AG04450 (cell line): Measurements from ENCODE around the gene COL5A2. TPM values are rescaled to one million over a fixed set of nuclear protein-coding genes. Genes with fewer than 3 reads are reported as not detected.

Experiments
- CTCF ChIA-PET: fragments of 300-600, 350-600 bp; formaldehyde crosslinking; extraction: SDS; loops from one replicate; lab custom pipeline; 2022; ENCODE audit warnings: antibody characterized with exemption, inconsistent platforms; lab: Charles Lee
- POLR2A ChIA-PET: fragments of 350-600 bp; formaldehyde crosslinking; extraction: SDS; loops from one replicate; lab custom pipeline; 2021; ENCODE audit warnings: antibody characterized with exemption, inconsistent platforms; lab: Yijun Ruan, JAX
- DNase-seq: peaks from one replicate; pipeline ENCODE4 v3.0.0-alpha.2; 2011; ENCODE audit warnings: low read depth, low spot score
- H3K27ac ChIP-seq: one replicate; pipeline ENCODE4 v1.5.1; 2012; ENCODE audit warnings: low read depth, low read length, control low read depth
- H3K27me3 ChIP-seq: one replicate; pipeline ENCODE4 v1.6.0; 2012; ENCODE audit warnings: low read length; ENCODE audit not compliant: control insufficient read depth, insufficient read depth
- H3K4me3 ChIP-seq: 2 replicates; pipeline ENCODE4 v1.5.1; 2011; ENCODE audit warnings: mild to moderate bottlenecking, low read depth, low read length, control low read depth
- H3K9me3 ChIP-seq: 2 replicates; pipeline ENCODE4 v1.5.1; 2012; ENCODE audit warnings: low read length; ENCODE audit not compliant: control insufficient read depth, insufficient read depth
- polyA plus RNA-seq: library from polyadenylated mRNA; depleted of rRNA; stranded (reverse); fragments of >200 nt; gene quantifications from 2 replicates; pipeline ENCODE4 v1.2.3, GENCODE V29; 2011
- TF ChIP-seq, protein P1 (sequence below): IDR thresholded peaks from 2 replicates; pipeline ENCODE4 v1.5.1; 2011; ENCODE audit warnings: low read depth, low read length, control low read depth, inconsistent platforms

The COL5A2 gene
- polyA plus RNA-seq, 1 experiment, result 305 TPM

DNA sequence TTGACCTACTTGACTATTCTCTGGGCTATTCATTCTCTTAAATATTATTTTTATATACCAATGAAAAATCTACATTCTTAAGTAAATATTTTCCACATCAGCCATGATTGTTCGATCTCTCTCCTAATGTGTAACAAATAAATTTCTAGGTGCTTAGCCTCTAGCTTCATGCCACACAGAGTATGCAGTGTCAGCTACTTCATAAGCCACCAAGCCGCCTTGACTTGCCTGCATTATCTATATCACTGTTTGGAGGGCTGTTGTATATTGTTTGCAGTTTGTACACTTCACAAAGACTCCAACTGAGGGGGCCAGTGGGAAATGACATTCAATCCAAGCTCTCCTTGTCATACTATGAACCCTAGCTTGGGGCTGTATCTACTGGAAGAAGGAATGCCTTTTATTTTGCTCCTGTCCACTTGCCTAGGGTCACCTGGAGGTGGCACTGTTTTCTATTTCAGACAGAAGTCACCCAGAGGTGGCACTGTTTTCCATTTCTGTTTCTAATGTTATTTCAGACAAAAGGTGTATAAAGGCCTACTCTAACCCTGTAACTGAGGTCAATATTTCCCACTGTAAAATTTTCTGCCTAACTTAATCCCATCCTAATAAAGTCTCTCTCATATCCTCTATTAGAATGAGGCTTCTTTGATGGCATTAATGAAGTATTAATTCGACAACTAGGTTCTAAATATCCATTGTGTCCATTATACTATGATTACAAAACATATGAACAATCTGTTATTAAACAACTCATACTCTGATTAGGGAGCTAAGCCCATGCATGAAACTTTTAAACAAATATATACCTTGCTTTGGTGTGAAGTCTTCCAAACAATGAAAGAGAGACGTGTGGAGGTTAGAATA is 36.4 kb downstream of the COL5A2 start:
- TF ChIP-seq, protein P1, sequence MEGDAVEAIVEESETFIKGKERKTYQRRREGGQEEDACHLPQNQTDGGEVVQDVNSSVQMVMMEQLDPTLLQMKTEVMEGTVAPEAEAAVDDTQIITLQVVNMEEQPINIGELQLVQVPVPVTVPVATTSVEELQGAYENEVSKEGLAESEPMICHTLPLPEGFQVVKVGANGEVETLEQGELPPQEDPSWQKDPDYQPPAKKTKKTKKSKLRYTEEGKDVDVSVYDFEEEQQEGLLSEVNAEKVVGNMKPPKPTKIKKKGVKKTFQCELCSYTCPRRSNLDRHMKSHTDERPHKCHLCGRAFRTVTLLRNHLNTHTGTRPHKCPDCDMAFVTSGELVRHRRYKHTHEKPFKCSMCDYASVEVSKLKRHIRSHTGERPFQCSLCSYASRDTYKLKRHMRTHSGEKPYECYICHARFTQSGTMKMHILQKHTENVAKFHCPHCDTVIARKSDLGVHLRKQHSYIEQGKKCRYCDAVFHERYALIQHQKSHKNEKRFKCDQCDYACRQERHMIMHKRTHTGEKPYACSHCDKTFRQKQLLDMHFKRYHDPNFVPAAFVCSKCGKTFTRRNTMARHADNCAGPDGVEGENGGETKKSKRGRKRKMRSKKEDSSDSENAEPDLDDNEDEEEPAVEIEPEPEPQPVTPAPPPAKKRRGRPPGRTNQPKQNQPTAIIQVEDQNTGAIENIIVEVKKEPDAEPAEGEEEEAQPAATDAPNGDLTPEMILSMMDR, result peak; percentile 36
- Histone ChIP-seq H3K9me3 (no peaks in the 10 kb centered on the region), H3K27ac (no peak overlapping the region), H3K4me3 (no peak overlapping the region), H3K27me3 (no peaks in the 10 kb centered on the region)
- ChIA-PET POLR2A (no interaction called here), CTCF (interaction anchor here (0.6 to 1.6 kb wide), 7 partner anchors 9 to 40 kb away, joined by 3 to 8 read pairs (median 4); no protein-coding TSS in a partner anchor)
- DNase-seq, result no peak

DNA sequence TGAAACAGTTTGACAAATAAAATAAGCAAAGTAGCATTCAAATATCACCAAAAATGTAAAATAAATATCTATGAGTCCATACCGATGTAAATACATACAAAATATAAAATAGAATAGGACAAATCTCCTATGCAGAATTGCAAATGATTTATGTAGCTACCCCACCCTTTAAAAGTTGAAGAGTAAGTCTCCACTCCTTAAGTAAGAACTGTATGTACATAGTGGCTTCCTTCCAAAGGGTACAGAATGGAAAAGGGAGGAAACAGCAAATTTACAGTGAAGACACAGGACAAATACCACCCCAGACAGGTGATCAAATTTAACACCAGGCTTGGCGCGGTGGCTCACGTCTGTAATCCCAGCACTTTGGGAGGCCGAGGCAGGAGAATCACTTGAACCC is 40.8 kb downstream of the COL5A2 start:
- no peak for DNase-seq
- ChIA-PET CTCF (no interaction called here), POLR2A (interaction anchor here (0.6 kb wide), 1 partner anchor 44 kb away, joined by 3 read pairs; no protein-coding TSS in a partner anchor)
- Histone ChIP-seq H3K27ac (no peak overlapping the region), H3K9me3 (no peaks in the 10 kb centered on the region), H3K27me3 (no peaks in the 10 kb centered on the region), H3K4me3 (no peak overlapping the region)
- TF ChIP-seq, protein P1, result no peak

DNA sequence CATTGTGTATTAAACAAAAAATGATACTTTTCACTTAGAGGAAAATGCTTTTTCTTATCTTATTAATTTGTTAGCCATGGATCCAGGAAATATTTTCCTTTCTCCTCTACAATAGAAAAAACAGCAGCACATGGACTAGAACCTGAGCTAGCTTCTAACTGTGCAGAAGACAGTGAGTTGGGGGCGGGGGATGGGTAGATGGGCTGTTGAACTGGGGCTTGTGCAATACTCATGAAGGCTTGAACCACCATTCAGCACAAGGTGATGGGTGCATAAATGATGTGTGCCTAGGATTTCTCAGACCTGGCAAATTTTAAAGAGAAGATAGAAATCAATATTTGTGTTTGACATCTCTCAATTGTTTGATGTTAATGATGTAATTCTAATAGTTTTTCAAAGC is 42.0 kb downstream of the COL5A2 start:
- TF ChIP-seq, protein P1, result no peak
- Histone ChIP-seq H3K9me3 (no peaks in the 10 kb centered on the region; the same call in 1 of the 2 replicates), H3K4me3 (no peak overlapping the region), H3K27me3 (no peaks in the 10 kb centered on the region), H3K27ac (no peak overlapping the region)
- DNase-seq, result no peak
- CTCF ChIA-PET, result no interaction called here
- POLR2A ChIA-PET, result no interaction called here

DNA sequence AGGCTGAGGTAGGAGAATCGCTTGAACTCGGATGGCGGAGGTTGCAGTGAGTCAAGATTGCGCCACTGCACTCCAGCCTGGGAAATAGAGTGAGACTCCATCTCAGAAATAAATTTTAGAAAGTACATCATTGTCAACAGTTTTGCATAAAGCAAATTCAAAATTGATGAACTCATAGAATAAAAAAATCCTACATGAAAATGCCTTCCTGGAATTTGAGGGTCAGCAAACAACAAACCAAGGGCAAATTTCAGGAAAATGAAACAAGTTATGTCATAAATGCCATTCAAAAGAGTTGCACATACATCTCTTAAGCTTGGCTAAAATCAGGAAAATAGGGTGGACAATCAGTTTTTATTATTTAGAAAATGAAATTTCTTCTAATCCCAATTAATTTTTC is 45.1 kb downstream of the COL5A2 start:
- H3K4me3 ChIP-seq, result no peak overlapping the region
- no peaks in the 10 kb centered on the region; the same call in 1 of the 2 replicates for H3K9me3 ChIP-seq
- CTCF ChIA-PET, result no interaction called here
- no peak for DNase-seq
- POLR2A ChIA-PET, result no interaction called here
- TF ChIP-seq, protein P1, result no peak
- no peaks in the 10 kb centered on the region for H3K27me3 ChIP-seq
- no peak overlapping the region for H3K27ac ChIP-seq

DNA sequence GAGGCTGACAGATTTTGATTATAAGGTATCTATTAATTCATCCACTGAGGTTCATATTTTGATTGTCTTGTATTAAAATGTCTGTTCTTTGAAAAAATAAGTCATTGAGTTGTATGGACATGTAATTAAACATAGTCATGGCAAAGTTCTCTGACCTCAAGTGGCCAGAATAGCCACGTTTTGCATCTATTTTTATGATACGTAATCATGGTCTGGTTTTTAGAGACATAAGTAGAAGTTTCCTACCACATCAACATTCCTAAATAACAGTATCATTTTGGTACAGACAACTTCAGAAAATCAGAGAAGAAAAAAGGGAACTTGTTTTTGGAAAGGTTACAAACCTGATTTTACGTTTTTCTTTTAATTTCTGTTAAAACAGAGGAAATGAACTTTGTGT is 47.6 kb downstream of the COL5A2 start:
- Histone ChIP-seq H3K9me3 (no peaks in the 10 kb centered on the region; the same call in 1 of the 2 replicates), H3K4me3 (no peak overlapping the region), H3K27ac (no peak overlapping the region), H3K27me3 (no peaks in the 10 kb centered on the region)
- TF ChIP-seq, protein P1, result no peak
- CTCF ChIA-PET, result interaction anchor here (1.9 kb wide), 1 partner anchor 12 kb away, joined by 4 read pairs; no protein-coding TSS in a partner anchor
- POLR2A ChIA-PET, result no interaction called here
- no peak for DNase-seq
